Ramos (cell line): ENCODE measurements around the gene TMPRSS4.
"Not testable (repeated sequence)": the region's sequence is repeated elsewhere in the genome, so short reads cannot be mapped to it uniquely, and the experiment has no call there.

Source experiments
- in situ Hi-C: fragments of 300-500 bp; cut with MboI; formaldehyde crosslinking; loops from one replicate; pipeline ENCODE4 v1.14.3; 2022; ENCODE audit warnings: low sequenced_read_pairs; ENCODE audit not compliant: unreplicated experiment

The TMPRSS4 gene

GRCh38 chr11:118054712-118055640, 21.9 kb upstream of the TMPRSS4 start:
- in situ Hi-C loops: loop anchor here (5.0 kb wide), 1 partner anchor 213 kb away; no protein-coding TSS in a partner anchor

GRCh38 chr11:118055966-118056365, 20.9 kb upstream of the TMPRSS4 start:
- in situ Hi-C loops: loop anchor here (5.0 kb wide), 1 partner anchor 214 kb away; no protein-coding TSS in a partner anchor

DNA sequence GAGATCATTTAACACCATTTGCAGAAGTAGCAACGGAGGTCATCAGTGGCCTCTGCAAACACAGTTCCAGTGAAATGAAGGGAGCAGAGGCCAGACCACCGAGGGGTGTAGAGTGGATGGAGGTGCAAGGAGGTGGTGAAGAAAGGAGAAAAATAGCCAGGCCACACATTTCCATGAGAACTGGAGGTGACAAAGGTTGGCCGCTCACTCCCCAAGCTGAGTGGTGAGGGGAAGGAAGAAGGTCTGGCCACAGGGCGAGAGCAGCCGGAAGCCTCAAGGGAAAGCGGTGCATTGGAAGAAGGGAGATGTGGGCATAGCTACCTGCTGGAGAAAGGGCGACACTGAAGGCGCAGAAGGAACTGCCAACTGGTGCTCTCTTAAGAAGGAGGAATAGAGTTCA, 20.1 kb upstream of the TMPRSS4 start:
- in situ Hi-C loops: loop anchor here (5.0 kb wide), 1 partner anchor 215 kb away; no protein-coding TSS in a partner anchor

DNA sequence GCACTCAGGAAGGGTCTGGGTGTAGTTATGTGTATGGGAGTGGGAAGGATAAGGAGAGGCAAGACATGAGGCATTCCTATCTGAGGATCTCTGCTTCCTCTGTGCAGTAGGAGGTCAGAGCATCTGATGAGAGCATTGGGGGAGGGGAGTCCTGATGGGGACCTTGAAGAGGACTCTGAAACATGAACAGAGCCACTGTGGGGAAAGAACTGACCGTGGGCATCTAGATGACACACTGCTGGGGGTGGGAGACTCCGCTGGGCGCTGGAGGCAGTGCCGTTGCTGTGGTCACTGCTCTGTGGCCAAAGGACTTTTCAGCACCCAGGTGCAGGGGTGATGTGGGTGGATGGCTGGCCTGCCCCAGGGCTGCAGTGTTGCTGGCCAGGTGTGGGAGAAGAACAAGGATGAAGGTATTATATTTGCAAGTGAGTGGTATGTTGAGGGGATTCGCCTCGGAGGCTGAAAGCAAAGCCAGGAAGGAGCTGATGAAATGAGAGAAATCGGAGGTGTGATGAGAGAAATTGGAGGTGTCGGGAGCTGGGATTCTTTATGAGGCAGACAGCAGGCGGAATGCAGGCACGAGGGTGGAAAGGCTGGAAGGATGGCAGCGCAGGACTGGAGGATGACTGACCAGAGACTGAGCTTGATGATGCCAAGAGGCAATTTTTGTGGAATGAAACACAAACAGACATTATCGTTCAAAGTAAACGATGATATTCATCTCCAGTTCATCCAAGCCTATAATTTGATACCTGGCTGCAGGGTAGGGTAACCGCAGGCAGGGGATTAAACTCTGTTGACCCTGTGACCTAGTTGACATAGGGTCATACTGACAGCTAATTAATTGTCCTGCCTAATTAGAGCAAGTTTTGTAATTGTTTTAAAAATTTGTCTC, 19.4 kb upstream of the TMPRSS4 start:
- in situ Hi-C loops: loop anchor here (5.0 kb wide), 1 partner anchor 215 kb away; no protein-coding TSS in a partner anchor

- in situ Hi-C loops: loop anchor here (5.0 kb wide), 1 partner anchor 216 kb away; no protein-coding TSS in a partner anchor
These were observed 18.3 kb upstream of the TMPRSS4 start for GRCh38 chr11:118058311-118059245.

DNA sequence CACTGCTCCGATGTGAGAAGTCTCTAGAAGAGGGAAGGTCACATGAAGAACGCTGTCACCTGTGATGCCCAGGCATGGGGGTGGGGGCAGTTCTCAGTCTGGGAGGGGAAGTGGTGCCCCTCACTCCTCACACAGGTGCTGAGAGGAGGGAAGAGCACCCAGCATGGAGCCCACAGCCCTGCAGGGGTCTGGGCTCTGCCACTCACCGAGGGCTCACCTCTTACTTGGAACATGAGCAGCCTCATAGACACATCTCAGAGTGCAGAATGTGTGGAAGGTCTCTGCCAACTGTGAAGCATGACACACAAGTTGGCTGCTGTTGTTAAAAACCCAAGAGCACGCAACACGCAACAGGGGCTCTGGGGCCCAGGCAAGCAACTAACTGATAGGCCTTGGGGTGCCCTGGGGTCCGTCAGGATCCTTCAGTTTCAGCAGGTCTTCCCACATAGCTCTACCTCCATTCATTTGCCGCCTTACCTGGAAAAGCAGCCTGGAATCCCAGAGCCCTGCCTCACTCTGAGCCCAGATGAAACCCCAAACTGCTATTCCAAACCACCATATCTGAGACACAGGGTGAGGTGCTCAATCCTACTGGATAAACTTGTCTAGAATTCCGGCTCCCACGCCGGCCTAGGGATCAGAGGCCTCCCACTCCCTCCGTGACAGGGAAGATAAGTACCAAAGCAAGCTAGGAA, 17.5 kb upstream of the TMPRSS4 start:
- in situ Hi-C loops: loop anchor here (5.0 kb wide), 1 partner anchor 217 kb away; no protein-coding TSS in a partner anchor

DNA sequence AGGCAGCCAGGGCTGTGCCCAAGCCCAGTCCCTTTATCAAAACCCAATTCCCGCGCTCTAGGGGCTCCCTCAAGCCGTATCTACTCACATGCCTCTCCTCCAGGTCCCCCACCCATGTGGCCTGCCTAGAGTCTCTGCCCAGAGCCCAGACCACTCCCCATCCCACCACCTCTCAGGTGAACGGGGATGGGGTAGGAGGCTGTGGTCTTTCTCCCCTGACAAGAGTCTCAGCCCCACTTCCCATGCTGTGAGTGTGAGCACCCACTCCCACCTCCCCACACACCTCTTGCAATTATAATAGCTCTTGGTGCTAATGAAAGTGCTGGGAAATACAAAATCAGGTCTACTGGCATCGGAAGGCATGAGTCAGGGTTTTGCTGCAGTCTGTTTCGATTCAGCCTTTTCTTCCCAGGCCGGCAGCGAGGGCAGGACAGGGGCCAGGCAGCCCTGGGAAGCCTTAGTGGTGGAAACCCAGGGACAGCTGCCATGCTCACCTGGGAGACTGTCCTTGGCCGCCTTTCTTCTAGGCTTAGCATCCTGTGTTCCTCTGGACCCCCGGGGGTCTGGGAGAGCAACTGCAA, 16.7 kb upstream of the TMPRSS4 start:
- in situ Hi-C loops: no loop called here

DNA sequence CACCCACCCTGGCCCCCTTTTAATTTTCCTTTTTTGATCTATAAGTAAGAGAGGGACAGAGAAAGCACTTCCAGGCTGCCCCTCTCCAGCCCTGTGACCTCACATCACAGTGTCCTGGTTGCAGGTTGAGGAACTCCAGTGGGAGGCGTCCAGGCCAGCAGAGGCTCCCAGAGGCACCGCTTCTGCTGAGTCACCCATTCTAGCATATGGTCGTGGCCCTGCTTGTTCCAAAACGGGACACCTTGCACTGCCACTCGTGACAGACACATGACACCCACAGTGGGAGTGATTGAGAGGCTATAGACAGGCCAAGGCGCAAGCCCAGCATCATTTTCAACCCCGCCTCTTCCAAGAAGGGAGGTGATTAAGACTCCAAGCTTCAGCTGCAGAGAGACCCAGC, 16.0 kb upstream of the TMPRSS4 start:
- in situ Hi-C loops: no loop called here

- in situ Hi-C loops: no loop called here
These were observed 15.2 kb upstream of the TMPRSS4 start for GRCh38 chr11:118061586-118062125.

DNA sequence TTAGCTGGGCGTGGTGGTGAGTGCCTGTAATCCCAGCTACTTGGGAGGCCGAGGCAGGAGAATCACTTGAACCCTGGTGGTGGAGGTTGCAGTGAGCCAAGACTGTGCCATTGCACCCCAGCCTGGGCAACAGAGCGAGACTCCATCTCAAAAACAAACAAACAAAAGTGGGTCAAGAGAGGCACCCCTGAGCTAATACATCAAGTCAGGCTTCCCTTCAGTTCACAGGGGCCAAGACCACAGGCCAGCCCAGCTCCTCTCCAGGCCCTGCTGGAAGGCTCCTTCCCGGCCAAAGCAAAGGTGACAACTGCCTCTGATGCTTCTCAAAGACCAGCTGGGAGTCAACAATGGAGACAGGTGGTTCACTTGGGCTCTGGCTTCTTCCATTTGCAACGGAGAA, 14.7 kb upstream of the TMPRSS4 start:
- in situ Hi-C loops: not testable (repeated sequence)

- in situ Hi-C loops: not testable (repeated sequence)
These were observed 14.2 kb upstream of the TMPRSS4 start for GRCh38 chr11:118062631-118063030.

DNA sequence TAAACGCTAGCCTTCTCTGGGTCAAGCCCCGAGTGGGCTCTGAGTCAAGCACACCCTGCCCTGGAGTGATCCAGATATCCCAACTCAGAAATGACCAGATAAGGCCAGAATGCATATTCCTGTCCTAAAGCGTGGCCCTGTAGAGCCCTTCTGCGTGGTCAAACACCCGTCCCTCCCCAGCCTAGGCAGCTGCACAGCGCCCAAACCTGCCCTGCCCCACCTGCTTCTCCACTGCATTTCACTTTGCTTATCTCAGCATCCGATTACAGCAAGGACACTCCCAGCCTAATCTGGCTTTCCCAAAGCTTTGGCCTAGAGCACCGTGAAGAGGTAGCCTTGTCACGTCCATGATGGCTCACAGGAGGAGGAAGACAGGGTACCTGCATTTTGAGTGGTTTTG, 11.9 kb upstream of the TMPRSS4 start:
- in situ Hi-C loops: no loop called here

DNA sequence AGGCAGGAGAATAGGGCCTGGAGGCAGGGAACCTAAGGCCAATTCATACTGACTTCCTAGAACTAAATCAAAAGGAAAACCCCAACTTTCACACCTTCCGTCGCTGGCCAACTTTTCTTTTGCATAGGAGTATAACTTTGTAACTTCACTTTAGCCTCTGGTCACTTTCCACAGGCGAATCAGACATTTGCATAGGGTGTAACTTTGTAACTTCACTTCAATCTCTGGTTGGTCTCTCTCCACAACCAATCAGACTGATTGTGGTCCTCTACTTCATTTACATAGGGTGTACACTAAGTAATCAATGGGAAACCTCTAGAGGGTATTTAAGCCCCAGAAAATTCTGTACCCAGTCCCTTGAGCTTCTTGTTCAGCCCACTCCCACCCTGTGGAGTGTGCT, 11.5 kb upstream of the TMPRSS4 start:
- in situ Hi-C loops: no loop called here

DNA sequence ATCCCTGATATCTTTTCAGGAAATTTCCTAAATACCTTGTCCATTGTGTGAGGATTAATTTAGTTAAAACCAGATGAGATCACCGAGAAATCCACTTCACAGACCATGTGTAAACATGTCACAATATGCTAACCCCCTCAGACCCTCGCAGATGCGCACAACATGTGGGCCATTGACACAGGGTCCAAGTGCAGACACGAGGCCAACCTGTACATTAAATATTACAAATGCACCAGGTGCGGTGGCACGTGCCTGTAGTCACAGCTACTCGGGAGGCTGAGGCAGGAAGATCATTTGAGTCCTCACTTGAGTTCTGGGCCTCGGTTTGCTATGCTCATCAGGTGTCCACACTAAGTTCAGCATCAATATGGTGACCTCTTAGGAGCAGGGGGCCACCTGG, 9.9 kb upstream of the TMPRSS4 start:
- in situ Hi-C loops: no loop called here

- in situ Hi-C loops: no loop called here
These were observed 8.5 kb upstream of the TMPRSS4 start for GRCh38 chr11:118068206-118068944.

DNA sequence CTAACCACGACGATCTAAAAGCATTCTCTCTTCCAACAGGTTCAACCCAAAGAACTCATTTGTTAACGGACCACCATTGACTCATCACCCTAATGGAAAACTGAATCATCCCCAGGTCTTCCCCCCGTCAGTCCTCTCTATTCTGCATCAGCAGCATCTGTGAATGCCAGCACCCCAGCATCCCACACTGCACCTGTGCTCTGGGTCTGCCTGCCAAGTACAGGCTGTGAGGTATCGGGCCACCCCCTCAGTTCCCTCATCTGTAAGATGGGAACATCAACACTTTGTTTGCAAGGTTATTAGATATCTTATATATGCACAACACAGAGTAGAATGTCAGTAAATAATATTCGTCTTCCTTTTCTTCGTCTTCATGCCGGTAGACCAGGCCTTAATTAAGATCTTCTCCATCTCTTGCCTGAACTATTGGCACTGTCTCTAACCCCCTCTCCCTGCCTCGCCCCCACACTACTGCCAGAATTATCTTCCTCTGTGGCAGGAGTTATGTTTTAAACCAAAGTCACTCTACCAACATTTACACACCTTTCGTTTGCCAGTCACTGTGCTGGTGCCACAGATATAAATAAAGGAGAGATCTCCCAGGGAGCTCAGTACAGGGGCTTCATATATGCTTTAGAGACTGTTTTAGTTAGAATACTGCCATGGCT, 7.8 kb upstream of the TMPRSS4 start:
- in situ Hi-C loops: no loop called here

GRCh38 chr11:118071416-118072030, 5.4 kb upstream of the TMPRSS4 start:
- in situ Hi-C loops: no loop called here
